ENCODE measurements around the gene FKBP3. TPM values are rescaled to one million over a fixed set of nuclear protein-coding genes. Genes with fewer than 3 reads are reported as not detected.
A peak's percentile ranks its signal among the peaks of the same experiment; 100 is the strongest.
"Not testable (repeated sequence)": the region's sequence is repeated elsewhere in the genome, so short reads cannot be mapped to it uniquely, and the experiment has no call there.

FKBP3 gene
- total and polyA plus RNA-seq, 10 donors = 27.9 to 97.4 (median 42.2) TPM

GRCh38 chr14:45083976-45084722, 50.1 kb downstream of the FKBP3 start, which contains the start of gene PRPF39:
PRPF39 (plus strand) TSS chr14:45084116; CDS start chr14:45095240, 11,124 bp downstream.
- H3K36me3 ChIP-seq = no peaks in the 10 kb centered on the region
- WGBS, 5 donors = 0 to 2% (median 1%) methylated on average over 36 to 49 of the region's 49 CpGs
- H3K4me1 ChIP-seq = peaks cover 17 to 56% (median 49%) of the 10 kb centered on the region in 6 donors
- no peaks in the 10 kb centered on the region for H3K27me3 ChIP-seq (replicated peaks in 1 of 7)
- H3K4me3 ChIP-seq = peak within 1 kb of the TSS; percentile 57 to 89 (median 72)
- TF ChIP-seq POLR2AphosphoS5 (IDR thresholded peaks at IDR 0.05) (peak; percentile 98 to 99 (median 98)), POLR2A (IDR thresholded peaks at IDR 0.05) (peak in 2 of 3 donors; percentile 51 to 61), CTCF (IDR thresholded peaks at IDR 0.05 in 8 of 11, conservative IDR thresholded peaks at IDR 0.05 in 3 of 11) (no peak)
- peak within 1 kb of the TSS; percentile 64 to 90 (median 84) for H3K27ac ChIP-seq
- DNase-seq = peak; percentile 99
- intact Hi-C loops (cut with DNase I; ENCODE audit: low total_unique reads) = no loop called here
- H3K9me3 ChIP-seq = no peaks in the 10 kb centered on the region

GRCh38 chr14:45083617-45083975, 50.7 kb downstream of the FKBP3 start:
- H3K4me1 ChIP-seq = peaks cover 17 to 51% (median 44%) of the 10 kb centered on the region in 6 donors
- H3K36me3 ChIP-seq = no peaks in the 10 kb centered on the region
- H3K4me3 ChIP-seq = peak overlapping the region; percentile 57 to 89 (median 72)
- intact Hi-C loops (cut with DNase I; ENCODE audit: low total_unique reads) = no loop called here
- peak overlapping the region; percentile 64 to 90 (median 84) for H3K27ac ChIP-seq
- H3K9me3 ChIP-seq = no peaks in the 10 kb centered on the region
- DNase-seq = no peak
- H3K27me3 ChIP-seq (replicated peaks in 1 of 7) = no peaks in the 10 kb centered on the region
- no peak for TF ChIP-seq POLR2A (IDR thresholded peaks at IDR 0.05)
- no peak for TF ChIP-seq POLR2AphosphoS5 (IDR thresholded peaks at IDR 0.05)
- TF ChIP-seq CTCF (IDR thresholded peaks at IDR 0.05 in 8 of 11, conservative IDR thresholded peaks at IDR 0.05 in 3 of 11) = no peak
- 0 to 3% (median 1%) methylated on average over 7 to 10 of the region's 10 CpGs for WGBS, 5 donors

GRCh38 chr14:45082420-45082819, 51.9 kb downstream of the FKBP3 start:
- Histone ChIP-seq H3K27me3 (replicated peaks in 1 of 7) (no peaks in the 10 kb centered on the region), H3K4me3 (no peak overlapping the region), H3K4me1 (peaks cover 17 to 39% (median 34%) of the 10 kb centered on the region in 6 donors), H3K9me3 (no peaks in the 10 kb centered on the region), H3K36me3 (no peaks in the 10 kb centered on the region), H3K27ac (no peak overlapping the region)
- no peak for DNase-seq
- 88 to 96% (median 92%) methylated on average over 2 of the region's 2 CpGs for WGBS, 5 donors
- intact Hi-C loops (cut with DNase I; ENCODE audit: low total_unique reads) = no loop called here
- TF ChIP-seq CTCF (IDR thresholded peaks at IDR 0.05 in 8 of 11, conservative IDR thresholded peaks at IDR 0.05 in 3 of 11) (no peak), POLR2AphosphoS5 (IDR thresholded peaks at IDR 0.05) (no peak), POLR2A (IDR thresholded peaks at IDR 0.05) (no peak)

GRCh38 chr14:45081096-45081495, 53.2 kb downstream of the FKBP3 start:
- H3K36me3 ChIP-seq; DNase-seq; H3K27ac ChIP-seq; intact Hi-C loops (cut with DNase I; ENCODE audit: low total_unique reads); H3K27me3 ChIP-seq (replicated peaks in 1 of 7); H3K4me3 ChIP-seq; H3K9me3 ChIP-seq: not testable (repeated sequence)
- WGBS, 5 donors = 71 to 98% (median 95%) methylated on average over 2 to 3 of the region's 3 CpGs
- peaks cover 8 to 26% (median 20%) of the 10 kb centered on the region in 6 donors for H3K4me1 ChIP-seq

- 94 to 98% (median 97%) methylated on average over 22 to 40 of the region's 40 CpGs for WGBS, 5 donors
- intact Hi-C loops (cut with DNase I; ENCODE audit: low total_unique reads); H3K27ac ChIP-seq; DNase-seq; H3K36me3 ChIP-seq; H3K27me3 ChIP-seq (replicated peaks in 1 of 7); H3K4me3 ChIP-seq; H3K9me3 ChIP-seq: not testable (repeated sequence)
- H3K4me1 ChIP-seq = peaks cover 4 to 20% (median 14%) of the 10 kb centered on the region in 6 donors
Observed at GRCh38 chr14:45080416-45080968, 53.8 kb downstream of the FKBP3 start.

Measured in spleen (tissue), 11 donors.